ENCODE results near the gene NRDE2. TPM values are rescaled to one million over a fixed set of nuclear protein-coding genes. Genes with fewer than 3 reads are reported as not detected.
"Not testable (repeated sequence)": the region's sequence is repeated elsewhere in the genome, so short reads cannot be mapped to it uniquely, and the experiment has no call there.

NRDE2 gene
- total RNA-seq, 2 donors from 2014 or later = 19.4 to 25.1 TPM

DNA sequence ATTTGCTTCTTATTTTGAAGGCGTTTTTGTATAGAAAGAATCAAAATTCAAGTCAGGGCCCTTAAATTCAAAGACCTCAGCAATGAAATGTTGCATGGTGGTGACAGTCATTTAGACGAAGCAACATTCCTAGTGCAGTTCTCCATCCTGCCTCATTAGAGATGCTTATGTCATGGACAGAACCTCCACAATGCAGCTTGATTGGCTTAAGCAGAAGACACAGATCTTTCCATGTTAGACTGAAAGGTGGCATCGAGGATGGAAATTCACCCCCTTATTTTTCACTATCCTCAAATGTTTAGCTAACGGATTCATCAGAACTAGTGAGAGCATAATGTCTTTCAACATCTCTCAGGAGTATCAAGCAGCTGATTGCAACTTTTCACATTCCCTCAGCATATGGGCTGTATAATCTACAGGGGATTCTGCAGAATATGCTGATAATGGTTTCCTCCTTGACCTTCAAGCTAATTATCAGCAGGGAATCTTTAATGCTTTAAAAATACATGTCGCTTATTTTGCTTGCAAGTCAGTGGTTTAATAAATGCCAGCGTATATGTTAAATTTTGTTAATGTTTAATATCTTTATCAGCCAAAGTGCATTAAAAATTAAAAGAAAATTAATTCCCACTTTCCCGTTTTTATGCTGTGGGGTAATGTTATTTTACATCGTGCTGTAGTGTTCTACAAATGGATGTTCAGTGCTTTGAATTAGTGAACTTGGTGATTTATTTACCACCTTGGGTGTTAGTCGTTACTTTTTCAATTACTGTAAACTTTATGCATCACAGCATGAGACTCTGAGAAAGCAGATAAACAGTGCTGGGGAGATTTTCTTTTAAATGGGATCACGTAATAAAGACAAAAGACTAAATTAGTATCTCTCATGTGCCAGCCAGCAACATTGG lies 12.8 kb upstream of the NRDE2 start:
- intact Hi-C loops (cut with DNase I, micrococcal nuclease) = no loop called here
- no peak for ATAC-seq
- DNase-seq = no peak

GRCh38 chr14:90342327-90342726 lies 10.6 kb upstream of the NRDE2 start:
- ATAC-seq = no peak
- intact Hi-C loops (cut with DNase I, micrococcal nuclease) = no loop called here
- DNase-seq = no peak

DNA sequence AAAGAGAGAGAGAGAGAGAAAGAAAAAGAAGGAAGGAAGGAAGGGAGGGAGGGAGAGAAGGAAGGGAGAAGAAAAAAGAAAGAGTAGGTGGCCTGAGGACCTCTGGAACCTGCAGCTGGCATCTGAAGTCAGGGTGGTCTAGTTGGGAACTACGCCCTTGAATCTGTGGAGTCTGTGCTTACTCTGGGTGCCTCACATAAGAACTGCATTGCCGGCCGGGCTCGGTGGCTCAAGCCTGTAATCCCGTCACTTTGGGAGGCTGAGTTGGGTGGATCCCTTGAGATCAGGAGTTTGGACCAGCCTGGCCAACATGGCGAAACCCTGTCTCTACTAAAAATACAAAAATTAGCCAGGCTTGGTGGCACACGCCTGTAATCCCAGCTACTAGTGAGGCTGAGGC lies 10.0 kb upstream of the NRDE2 start:
- intact Hi-C loops (cut with DNase I, micrococcal nuclease) = no loop called here
- ATAC-seq = no peak
- no peak for DNase-seq

DNA sequence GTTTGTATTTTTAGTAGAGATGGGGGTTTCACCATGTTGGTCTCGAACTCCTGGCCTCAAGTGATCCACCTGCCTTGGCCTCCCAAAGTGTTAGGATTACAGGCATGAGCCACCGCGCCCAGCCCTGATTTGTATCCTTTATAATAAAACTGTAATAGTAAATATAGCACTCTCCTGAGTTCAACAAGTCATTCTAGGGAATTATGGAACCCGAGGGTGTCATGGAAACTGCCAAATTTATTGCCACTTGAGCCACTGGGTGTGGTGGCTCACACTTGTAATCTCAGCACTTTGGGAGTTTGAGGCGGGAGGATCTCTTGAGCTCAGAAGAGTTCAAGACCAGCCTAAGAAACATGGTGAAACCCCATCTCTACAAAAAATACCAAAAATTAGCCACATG lies 9.5 kb upstream of the NRDE2 start:
- ATAC-seq = peak; percentile 69
- DNase-seq; intact Hi-C loops (cut with DNase I, micrococcal nuclease): not testable (repeated sequence)

GRCh38 chr14:90336985-90337384 lies 5.2 kb upstream of the NRDE2 start:
- no peak for DNase-seq
- intact Hi-C loops (cut with DNase I, micrococcal nuclease) = no loop called here
- peak; percentile 59 for ATAC-seq

- DNase-seq = no peak
- no peak for ATAC-seq
- intact Hi-C loops (cut with DNase I, micrococcal nuclease) = no loop called here
Observed at GRCh38 chr14:90336401-90336800, 4.7 kb upstream of the NRDE2 start.

GRCh38 chr14:90332271-90332584 lies 487 bp upstream of the NRDE2 start:
- intact Hi-C loops (cut with DNase I, micrococcal nuclease) = no loop called here
- ATAC-seq (no peak), DNase-seq (no peak)

GRCh38 chr14:90330203-90331196 lies 1.2 kb downstream of the NRDE2 start:
- intact Hi-C loops (cut with DNase I, micrococcal nuclease) = no loop called here
- ATAC-seq (no peak), DNase-seq (no peak)

DNA sequence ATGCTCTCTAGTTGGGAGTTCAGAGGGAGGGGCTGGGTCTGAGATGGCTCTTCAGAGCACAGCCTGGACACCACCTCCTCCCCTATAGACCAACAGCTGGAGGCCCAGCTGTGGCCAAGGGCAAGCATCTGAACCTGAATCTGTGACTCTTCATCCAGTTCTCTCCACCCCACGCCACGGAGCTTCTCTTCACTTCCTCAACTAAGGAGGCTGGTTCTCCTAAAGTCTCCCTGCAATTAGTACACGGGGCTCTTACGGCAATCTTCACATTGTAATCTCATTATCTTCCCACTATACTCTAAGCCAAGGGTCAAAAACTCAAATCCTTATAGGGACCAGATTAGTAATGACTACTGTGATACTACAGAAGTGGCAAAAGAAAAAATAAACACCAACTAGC lies 9.8 kb downstream of the NRDE2 start:
- intact Hi-C loops (cut with DNase I, micrococcal nuclease) = no loop called here
- DNase-seq = no peak
- no peak for ATAC-seq

- no peak for ATAC-seq
- no peak for DNase-seq
- intact Hi-C loops (cut with DNase I, micrococcal nuclease) = no loop called here
Observed at GRCh38 chr14:90319634-90320541, 11.9 kb downstream of the NRDE2 start.

GRCh38 chr14:90319173-90319572 lies 12.6 kb downstream of the NRDE2 start:
- ATAC-seq (no peak), DNase-seq (no peak)
- intact Hi-C loops (cut with DNase I, micrococcal nuclease) = no loop called here

- intact Hi-C loops (cut with DNase I, micrococcal nuclease) = no loop called here
- ATAC-seq (peak; percentile 56), DNase-seq (no peak)
Observed at GRCh38 chr14:90318016-90318415, 13.7 kb downstream of the NRDE2 start.

- no peak for DNase-seq
Observed at GRCh38 chr14:90317286-90317685, 14.5 kb downstream of the NRDE2 start.

GRCh38 chr14:90308561-90308960 lies 23.2 kb downstream of the NRDE2 start:
- DNase-seq (no peak), ATAC-seq (no peak)
- intact Hi-C loops (cut with DNase I, micrococcal nuclease) = loop anchor here in 1 of 2 donors (10.0 kb wide), 1 partner anchor 456 kb away; no protein-coding TSS in a partner anchor

More at GRCh38 chr14:90317286-90317685, 14.5 kb downstream of the NRDE2 start:
- no peak for ATAC-seq
- intact Hi-C loops (cut with DNase I, micrococcal nuclease) = no loop called here

GRCh38 chr14:90305176-90305601 lies 26.6 kb downstream of the NRDE2 start:
- DNase-seq = no peak
- intact Hi-C loops (cut with DNase I, micrococcal nuclease) = loop anchor here in 1 of 2 donors (10.0 kb wide), 1 partner anchor 460 kb away; no protein-coding TSS in a partner anchor
- ATAC-seq = no peak

DNA sequence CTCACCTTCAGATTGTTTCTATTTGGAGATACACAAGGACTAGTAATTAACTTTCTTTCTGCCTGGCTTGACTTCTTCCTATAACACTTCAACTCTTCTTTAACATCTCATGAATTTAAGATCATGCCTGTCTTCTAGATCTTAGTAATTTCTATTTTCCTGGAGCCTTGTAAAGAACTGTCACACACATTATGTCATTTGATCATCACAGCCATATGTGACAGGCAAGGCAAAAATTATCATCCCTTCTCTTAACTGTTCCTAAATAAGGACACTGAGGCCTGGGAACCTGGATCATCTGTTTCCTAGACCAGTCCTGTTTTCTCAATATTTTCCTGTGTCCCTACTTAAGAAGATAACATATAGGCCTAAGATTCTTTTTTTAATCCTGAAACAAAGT lies 27.2 kb downstream of the NRDE2 start:
- intact Hi-C loops (cut with DNase I, micrococcal nuclease) = loop anchor here in 1 of 2 donors (5.0 to 10.0 kb wide), 2 partner anchors 393 to 460 kb away; no protein-coding TSS in a partner anchor
- ATAC-seq = no peak

GRCh38 chr14:90303473-90303872 lies 28.3 kb downstream of the NRDE2 start:
- no peak for DNase-seq
- intact Hi-C loops (cut with DNase I, micrococcal nuclease) = loop anchor here in 1 of 2 donors (5.0 to 10.0 kb wide), 2 partner anchors 394 to 461 kb away; no protein-coding TSS in a partner anchor
- ATAC-seq = peak; percentile 89

More for the DNA sequence above, 27.2 kb downstream of the NRDE2 start:
- no peak for DNase-seq
